ENCODE results near the gene SLC16A7.

DNA sequence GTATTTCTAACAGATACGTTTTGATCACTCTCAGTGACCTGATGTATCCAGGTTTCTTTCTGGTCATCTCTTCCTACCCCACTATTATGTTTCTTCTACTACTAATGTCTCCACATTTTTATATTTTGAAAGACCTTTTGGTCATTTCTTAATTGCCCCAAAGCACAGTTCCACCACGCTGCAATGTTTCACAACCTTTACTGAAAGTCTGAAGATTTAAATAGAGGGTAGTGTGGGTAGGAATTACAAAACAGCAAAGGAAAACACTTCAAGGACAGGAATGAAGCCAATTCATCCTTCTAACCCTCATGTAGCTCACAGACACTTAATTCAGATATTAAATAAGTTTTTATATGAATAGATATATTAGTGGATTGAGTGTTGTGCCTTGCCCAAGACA lies 36.1 kb upstream of the SLC16A7 start:
- TF ChIP-seq, protein P1, sequence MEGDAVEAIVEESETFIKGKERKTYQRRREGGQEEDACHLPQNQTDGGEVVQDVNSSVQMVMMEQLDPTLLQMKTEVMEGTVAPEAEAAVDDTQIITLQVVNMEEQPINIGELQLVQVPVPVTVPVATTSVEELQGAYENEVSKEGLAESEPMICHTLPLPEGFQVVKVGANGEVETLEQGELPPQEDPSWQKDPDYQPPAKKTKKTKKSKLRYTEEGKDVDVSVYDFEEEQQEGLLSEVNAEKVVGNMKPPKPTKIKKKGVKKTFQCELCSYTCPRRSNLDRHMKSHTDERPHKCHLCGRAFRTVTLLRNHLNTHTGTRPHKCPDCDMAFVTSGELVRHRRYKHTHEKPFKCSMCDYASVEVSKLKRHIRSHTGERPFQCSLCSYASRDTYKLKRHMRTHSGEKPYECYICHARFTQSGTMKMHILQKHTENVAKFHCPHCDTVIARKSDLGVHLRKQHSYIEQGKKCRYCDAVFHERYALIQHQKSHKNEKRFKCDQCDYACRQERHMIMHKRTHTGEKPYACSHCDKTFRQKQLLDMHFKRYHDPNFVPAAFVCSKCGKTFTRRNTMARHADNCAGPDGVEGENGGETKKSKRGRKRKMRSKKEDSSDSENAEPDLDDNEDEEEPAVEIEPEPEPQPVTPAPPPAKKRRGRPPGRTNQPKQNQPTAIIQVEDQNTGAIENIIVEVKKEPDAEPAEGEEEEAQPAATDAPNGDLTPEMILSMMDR (conservative IDR thresholded peaks at IDR 0.05; ENCODE audit: low read length): no peak
- TF ChIP-seq EZH2phosphoT487 (IDR thresholded peaks at IDR 0.05; ENCODE audit: borderline replicate concordance, low read depth, low read length): no peak

Measured in OCI-LY7 (cell line).